Astrocyte (in vitro differentiated cells and primary cell): Measurements from ENCODE around the gene OLFML3.

Experiments used
- EZH2 ChIP-seq: IDR thresholded peaks from 2 replicates; pipeline ENCODE4 v1.6.1; 2012; ENCODE audit warnings: mild to moderate bottlenecking, low read length, inconsistent platforms; ENCODE audit not compliant: insufficient read depth
- TF ChIP-seq, protein P1 (sequence below): IDR thresholded peaks from 2 replicates; pipeline ENCODE4 v1.5.1; 2011; ENCODE audit warnings: low read depth, mild to moderate bottlenecking, inconsistent platforms, low read length, moderate library complexity; ENCODE audit not compliant: insufficient read depth

DNA sequence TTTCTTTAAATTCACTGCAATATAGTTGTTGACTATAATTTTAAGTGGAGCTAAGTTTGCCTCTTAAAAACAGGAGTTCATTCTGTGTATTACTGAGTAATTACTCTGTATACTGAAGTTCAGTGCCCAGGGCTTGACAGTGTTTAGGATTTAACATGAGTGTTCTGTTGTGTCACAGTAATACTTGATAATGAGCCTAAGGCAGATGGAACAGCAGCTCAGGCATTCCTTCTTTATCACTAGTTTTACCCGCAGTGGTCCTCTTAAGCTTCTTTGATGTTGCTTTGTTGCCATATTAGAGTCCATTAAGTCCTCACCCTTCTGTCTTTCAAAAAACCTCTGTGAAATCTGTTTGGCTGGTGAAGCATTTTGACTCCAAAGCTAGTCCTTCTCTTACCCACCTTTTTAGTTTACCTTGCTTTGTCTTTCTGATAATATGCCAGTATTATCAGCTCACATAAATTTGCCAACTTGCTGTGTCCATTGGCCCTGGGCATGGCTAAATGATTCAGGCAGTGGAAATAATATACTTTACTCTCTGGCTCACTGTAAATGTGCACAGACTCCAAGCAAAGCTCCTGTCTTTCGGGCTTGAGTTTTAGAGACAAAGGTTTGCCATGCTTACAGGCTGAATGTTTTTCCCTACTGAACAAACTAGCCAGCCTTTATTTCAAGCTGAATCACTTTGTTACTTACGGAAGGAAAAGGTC lies 32.4 kb upstream of the OLFML3 start:
- TF ChIP-seq, protein P1, sequence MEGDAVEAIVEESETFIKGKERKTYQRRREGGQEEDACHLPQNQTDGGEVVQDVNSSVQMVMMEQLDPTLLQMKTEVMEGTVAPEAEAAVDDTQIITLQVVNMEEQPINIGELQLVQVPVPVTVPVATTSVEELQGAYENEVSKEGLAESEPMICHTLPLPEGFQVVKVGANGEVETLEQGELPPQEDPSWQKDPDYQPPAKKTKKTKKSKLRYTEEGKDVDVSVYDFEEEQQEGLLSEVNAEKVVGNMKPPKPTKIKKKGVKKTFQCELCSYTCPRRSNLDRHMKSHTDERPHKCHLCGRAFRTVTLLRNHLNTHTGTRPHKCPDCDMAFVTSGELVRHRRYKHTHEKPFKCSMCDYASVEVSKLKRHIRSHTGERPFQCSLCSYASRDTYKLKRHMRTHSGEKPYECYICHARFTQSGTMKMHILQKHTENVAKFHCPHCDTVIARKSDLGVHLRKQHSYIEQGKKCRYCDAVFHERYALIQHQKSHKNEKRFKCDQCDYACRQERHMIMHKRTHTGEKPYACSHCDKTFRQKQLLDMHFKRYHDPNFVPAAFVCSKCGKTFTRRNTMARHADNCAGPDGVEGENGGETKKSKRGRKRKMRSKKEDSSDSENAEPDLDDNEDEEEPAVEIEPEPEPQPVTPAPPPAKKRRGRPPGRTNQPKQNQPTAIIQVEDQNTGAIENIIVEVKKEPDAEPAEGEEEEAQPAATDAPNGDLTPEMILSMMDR = no peak
- no peak for TF ChIP-seq EZH2
